Aortic smooth muscle cell (primary cell): ENCODE data around the gene APOC4. TPM values are rescaled to one million over a fixed set of nuclear protein-coding genes. Genes with fewer than 3 reads are reported as not detected.

Source experiments
- total RNA-seq: library from RNA; depleted of rRNA; stranded (reverse); fragments of >200 nt; gene quantifications from 2 replicates; pipeline ENCODE4 v1.2.3, GENCODE V29; 2014

APOC4 gene, protein sequence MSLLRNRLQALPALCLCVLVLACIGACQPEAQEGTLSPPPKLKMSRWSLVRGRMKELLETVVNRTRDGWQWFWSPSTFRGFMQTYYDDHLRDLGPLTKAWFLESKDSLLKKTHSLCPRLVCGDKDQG
- not detected in 2 replicates for total RNA-seq

DNA sequence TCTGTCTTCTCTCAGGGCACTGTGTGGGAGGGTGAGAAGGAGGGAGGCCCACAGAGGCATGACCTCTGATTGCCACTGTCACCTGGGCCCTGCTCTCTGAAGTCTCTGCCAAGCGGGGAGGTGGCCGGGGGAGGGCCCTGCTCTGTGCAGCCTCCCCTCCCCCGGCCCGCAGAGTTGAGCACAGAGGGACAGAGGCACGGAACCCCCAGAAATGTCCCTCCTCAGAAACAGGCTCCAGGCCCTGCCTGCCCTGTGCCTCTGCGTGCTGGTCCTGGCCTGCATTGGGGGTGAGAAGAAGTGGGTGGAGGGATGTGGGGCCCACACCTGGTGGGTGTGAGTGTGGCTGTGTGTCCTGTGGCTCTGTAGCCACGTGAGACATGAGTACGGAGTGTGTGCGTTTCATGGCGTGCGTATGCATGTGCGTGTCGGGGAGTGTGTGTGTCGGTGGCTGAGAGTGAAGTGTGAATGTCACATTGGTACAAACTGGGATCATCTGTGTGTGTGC, at the start of gene APOC4:
APOC4 (plus strand) TSS at position 171 of the 505 bp plus-strand sequence; CDS start at position 212, 41 bp downstream.

DNA sequence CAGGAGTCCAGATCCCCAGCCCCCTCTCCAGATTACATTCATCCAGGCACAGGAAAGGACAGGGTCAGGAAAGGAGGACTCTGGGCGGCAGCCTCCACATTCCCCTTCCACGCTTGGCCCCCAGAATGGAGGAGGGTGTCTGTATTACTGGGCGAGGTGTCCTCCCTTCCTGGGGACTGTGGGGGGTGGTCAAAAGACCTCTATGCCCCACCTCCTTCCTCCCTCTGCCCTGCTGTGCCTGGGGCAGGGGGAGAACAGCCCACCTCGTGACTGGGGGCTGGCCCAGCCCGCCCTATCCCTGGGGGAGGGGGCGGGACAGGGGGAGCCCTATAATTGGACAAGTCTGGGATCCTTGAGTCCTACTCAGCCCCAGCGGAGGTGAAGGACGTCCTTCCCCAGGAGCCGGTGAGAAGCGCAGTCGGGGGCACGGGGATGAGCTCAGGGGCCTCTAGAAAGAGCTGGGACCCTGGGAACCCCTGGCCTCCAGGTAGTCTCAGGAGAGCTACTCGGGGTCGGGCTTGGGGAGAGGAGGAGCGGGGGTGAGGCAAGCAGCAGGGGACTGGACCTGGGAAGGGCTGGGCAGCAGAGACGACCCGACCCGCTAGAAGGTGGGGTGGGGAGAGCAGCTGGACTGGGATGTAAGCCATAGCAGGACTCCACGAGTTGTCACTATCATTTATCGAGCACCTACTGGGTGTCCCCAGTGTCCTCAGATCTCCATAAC, 36.4 kb upstream of the APOC4 start, which contains the start of gene APOE:
APOE (plus strand) TSS at position 360 of the 724 bp plus-strand sequence. CDS start 829 bp downstream, outside the sequence.

DNA sequence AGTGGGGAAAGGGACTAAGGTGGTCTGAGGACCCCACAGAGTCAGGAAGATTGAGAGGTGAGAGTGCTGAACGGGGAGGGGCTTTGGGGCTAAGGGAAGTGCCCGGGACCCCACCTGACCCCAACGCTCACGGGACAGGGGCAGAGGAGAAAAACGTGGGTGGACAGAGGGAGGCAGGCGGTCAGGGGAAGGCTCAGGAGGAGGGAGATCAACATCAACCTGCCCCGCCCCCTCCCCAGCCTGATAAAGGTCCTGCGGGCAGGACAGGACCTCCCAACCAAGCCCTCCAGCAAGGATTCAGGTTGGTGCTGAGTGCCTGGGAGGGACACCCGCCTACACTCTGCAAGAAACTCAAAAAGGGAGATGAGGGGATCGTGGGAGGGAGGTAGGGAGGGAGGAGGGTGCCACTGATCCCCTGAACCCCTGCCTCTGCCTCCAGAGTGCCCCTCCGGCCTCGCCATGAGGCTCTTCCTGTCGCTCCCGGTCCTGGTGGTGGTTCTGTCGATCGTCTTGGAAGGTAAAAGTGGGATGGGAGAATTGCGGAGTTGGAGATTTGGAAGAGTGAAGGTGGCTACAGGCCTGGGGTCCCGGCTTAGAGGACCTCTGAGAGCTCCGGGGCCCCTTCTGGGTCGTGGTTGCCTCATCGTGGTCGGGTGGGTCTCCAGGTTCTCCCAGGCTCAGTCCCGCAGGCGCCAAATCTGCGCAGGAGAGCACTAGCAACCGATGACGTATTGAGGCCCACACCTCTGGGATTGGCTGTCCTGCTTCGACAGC, 27.4 kb upstream of the APOC4 start, which contains the start of gene APOC1:
APOC1 (plus strand) TSS at position 176 of the 774 bp plus-strand sequence; CDS start at position 460, 284 bp downstream.

DNA sequence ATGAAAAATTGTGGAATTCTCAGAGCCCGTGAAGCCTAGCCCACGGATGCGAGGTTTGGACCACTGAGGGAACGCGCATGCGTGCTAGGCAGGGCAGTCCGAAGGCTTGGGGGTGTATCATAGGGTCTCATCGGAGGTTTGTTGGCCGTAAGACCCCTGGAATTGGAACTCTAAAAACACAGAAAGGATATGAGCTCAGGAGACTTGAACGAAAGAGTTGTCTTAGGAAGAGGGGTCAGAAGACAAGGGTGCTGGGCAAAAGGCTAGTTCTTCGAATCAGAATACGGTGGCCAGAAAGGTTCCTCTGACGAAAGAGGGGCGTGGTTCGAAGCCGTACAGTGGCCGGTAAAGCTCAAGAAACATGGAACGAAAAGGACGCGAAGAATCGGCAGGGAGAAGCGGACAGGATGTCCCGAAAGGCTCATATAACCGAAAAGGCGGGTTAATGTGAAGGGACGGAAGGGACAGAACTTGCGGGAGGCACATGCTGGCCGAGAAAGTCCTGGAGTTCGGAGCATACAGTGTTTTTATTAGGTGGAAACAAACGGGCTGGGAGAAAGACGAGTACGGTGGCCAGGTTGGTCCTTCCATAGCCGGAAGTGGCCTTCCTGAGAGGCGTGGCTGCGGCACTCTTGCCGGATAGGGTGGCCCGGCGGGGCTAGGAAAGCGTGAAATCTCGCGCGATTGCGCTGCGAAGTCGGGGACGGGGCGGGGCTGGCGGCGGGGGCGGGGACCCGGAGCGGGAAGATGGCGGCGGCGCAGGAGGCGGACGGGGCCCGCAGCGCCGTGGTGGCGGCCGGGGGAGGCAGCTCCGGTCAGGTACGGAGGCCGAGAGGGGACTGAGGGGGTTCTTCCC, 12.8 kb downstream of the APOC4 start, which contains the start of gene CLPTM1:
CLPTM1 (plus strand) TSS at position 732 of the 856 bp plus-strand sequence; CDS start at position 748, 16 bp downstream.

Other genes starting within 250 kb of the APOC4 start
- gene CEACAM16, start 243.1 kb upstream of the APOC4 start, total RNA-seq: not detected in 2 replicates
- 8.2 and 11.6 TPM in 2 replicates for gene BCL3, start 193.5 kb upstream of the APOC4 start, total RNA-seq
- not detected in 2 replicates for gene CBLC, start 164.3 kb upstream of the APOC4 start, total RNA-seq
- 7.3 and 30.0 TPM in 2 replicates for gene BCAM, start 133.1 kb upstream of the APOC4 start, total RNA-seq
- gene NECTIN2, start 95.9 kb upstream of the APOC4 start, total RNA-seq: 51.3 and 58.1 TPM in 2 replicates
- gene TOMM40, start 51.0 kb upstream of the APOC4 start, total RNA-seq: 24.0 and 42.1 TPM in 2 replicates
- 0.50 and 2.2 TPM in 2 replicates for gene APOE, start 36.4 kb upstream of the APOC4 start, total RNA-seq
- gene APOC1, start 27.6 kb upstream of the APOC4 start, total RNA-seq: 0.56 and 0.79 TPM in 2 replicates
- gene APOC2, start 3.8 kb downstream of the APOC4 start, total RNA-seq: not detected in 2 replicates
- gene CLPTM1, start 13.1 kb downstream of the APOC4 start, total RNA-seq: 37.8 and 38.0 TPM in 2 replicates
- 3.3 and 3.5 TPM in 2 replicates for gene RELB, start 59.2 kb downstream of the APOC4 start, total RNA-seq
- 11.5 and 12.9 TPM in 2 replicates for gene CLASRP, start 96.8 kb downstream of the APOC4 start, total RNA-seq
- 0.25 TPM in 1 of 2 replicates, not detected in the other for gene ZNF296, start 134.2 kb downstream of the APOC4 start, total RNA-seq
- gene GEMIN7, start 137.0 kb downstream of the APOC4 start, total RNA-seq: 9.5 and 11.6 TPM in 2 replicates
- gene PPP1R37, start 150.9 kb downstream of the APOC4 start, total RNA-seq: 19.6 and 20.3 TPM in 2 replicates
- 0.06 and 0.26 TPM in 2 replicates for gene NKPD1, start 218.7 kb downstream of the APOC4 start, total RNA-seq
- 6.5 and 7.5 TPM in 2 replicates for gene TRAPPC6A, start 236.0 kb downstream of the APOC4 start, total RNA-seq
- 2.8 and 3.5 TPM in 2 replicates for gene BLOC1S3, start 236.5 kb downstream of the APOC4 start, total RNA-seq